Lower lobe of right lung (tissue), 2 donors: ENCODE results near the gene SCN1A. TPM values are rescaled to one million over a fixed set of nuclear protein-coding genes. Genes with fewer than 3 reads are reported as not detected.

ENCODE experiments used
- ATAC-seq, 2 donors: fragments of 200-7000 bp; cut with Tn5 transposase; one replicate each; pipeline ENCODE4 v1.9.1; 2020 to 2022; ENCODE audit warnings: mild to moderate bottlenecking in 2 of 2, moderate library complexity in 2 of 2
- DNase-seq: peaks from one replicate; pipeline ENCODE4 v3.0.0-alpha.2; 2020
- H3K27ac ChIP-seq: fragments of 200-600 bp; one replicate; pipeline ENCODE4 v1.8.0; 2022
- H3K27me3 ChIP-seq: fragments of 200-600 bp; one replicate; pipeline ENCODE4 v1.8.0; 2022; ENCODE audit warnings: low read depth
- H3K36me3 ChIP-seq: fragments of 200-600 bp; one replicate; pipeline ENCODE4 v1.8.0; 2022; ENCODE audit warnings: mild to moderate bottlenecking
- H3K4me1 ChIP-seq: fragments of 200-600 bp; one replicate; pipeline ENCODE4 v1.8.0; 2022
- H3K4me3 ChIP-seq: fragments of 200-600 bp; one replicate; pipeline ENCODE4 v1.8.0; 2022; ENCODE audit warnings: mild to moderate bottlenecking
- H3K9me3 ChIP-seq: fragments of 200-600 bp; one replicate; pipeline ENCODE4 v1.8.0; 2022
- intact Hi-C: fragments of 100-400 bp; cut with DNase I; formaldehyde crosslinking; loops from one replicate; pipeline ENCODE4 v1.11.0; 2022
- long read RNA-seq: library from polyadenylated mRNA; unstranded; transcript quantifications from one replicate; pipeline ENCODE4 v2.0.0, GENCODE V29; 2021
- total RNA-seq: library from RNA; stranded (reverse); fragmentation: NEBNext Ultra II Directional; extraction: Animal tissue kit (Norgen Biotek cat#: 25700); gene quantifications from one replicate; pipeline ENCODE4 v1.2.1, GENCODE V29; 2021
- TF ChIP-seq, protein P1 (sequence below): fragments of 200-600 bp; IDR thresholded peaks from one replicate; pipeline ENCODE4 v1.8.0; 2022; ENCODE audit warnings: antibody characterized with exemption, mild to moderate bottlenecking
- donor health status: DM: no; HTN: yes; CAD: no; lungs with severe emphysema.

SCN1A gene
- 19.1 TPM for total RNA-seq
- long read RNA-seq, partial matches to known transcripts = 0 of 7 reads
- long read RNA-seq, other reads (novel, unspliced or antisense) = 7 of 7 reads

DNA sequence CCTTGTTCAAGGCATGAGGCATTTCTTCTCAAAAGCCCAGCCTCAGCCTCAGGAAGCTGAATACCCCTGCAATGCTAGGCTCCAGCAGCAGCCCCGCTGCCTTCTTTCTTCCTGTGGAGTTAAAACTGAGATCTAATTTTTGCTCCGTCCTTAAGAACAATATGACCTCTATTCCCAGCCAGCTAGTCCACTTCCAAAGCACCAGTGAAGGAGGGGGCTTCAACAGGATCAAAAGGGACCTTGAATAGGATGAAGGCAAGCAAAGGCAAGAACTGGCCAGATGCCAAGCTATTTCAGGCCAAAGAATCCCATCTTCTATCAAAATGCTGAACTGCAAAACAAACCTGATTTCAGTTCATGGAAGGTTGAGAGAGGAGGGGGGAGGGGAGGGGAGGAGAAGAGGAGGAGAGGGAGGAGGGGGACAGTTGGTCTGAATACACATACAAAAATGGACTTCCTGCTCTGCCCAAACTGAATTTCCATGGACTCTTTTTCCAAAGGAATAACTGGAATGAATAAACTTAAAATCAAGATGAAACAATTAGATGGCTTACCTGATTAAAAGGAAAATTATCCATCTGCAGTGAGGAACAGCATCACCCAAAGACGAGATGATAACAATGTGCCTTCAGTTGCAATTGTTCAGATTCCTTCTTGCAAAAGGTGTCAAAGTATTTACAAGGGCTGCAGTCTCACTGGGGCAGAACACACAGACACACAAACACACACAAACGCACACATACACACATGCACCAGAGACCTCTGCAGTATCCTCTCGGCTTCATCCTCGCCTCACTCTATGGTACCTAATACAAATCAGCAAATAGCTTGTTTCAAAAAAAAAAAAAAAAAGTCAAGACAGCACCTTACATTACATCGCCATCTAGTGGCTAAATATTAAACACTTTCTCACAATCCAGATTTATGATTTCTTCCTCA lies at the start of gene SCN1A:
Gene SCN1A (minus strand): TSS at position 804 of the 939 bp plus-strand sequence. CDS start 54,399 bp downstream, outside the sequence.
- no peaks in the 10 kb centered on the region for H3K36me3 ChIP-seq
- ATAC-seq (peak; percentile 29 to 47), DNase-seq (no peak)
- H3K4me3 ChIP-seq = peak within 1 kb of the TSS; percentile 33
- H3K4me1 ChIP-seq = no peaks in the 10 kb centered on the region
- peak within 1 kb of the TSS; percentile 59 for H3K27ac ChIP-seq
- intact Hi-C loops = no loop called here
- no peaks in the 10 kb centered on the region for H3K9me3 ChIP-seq
- TF ChIP-seq, protein P1, sequence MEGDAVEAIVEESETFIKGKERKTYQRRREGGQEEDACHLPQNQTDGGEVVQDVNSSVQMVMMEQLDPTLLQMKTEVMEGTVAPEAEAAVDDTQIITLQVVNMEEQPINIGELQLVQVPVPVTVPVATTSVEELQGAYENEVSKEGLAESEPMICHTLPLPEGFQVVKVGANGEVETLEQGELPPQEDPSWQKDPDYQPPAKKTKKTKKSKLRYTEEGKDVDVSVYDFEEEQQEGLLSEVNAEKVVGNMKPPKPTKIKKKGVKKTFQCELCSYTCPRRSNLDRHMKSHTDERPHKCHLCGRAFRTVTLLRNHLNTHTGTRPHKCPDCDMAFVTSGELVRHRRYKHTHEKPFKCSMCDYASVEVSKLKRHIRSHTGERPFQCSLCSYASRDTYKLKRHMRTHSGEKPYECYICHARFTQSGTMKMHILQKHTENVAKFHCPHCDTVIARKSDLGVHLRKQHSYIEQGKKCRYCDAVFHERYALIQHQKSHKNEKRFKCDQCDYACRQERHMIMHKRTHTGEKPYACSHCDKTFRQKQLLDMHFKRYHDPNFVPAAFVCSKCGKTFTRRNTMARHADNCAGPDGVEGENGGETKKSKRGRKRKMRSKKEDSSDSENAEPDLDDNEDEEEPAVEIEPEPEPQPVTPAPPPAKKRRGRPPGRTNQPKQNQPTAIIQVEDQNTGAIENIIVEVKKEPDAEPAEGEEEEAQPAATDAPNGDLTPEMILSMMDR = peak; percentile 63
- no peaks in the 10 kb centered on the region for H3K27me3 ChIP-seq

DNA sequence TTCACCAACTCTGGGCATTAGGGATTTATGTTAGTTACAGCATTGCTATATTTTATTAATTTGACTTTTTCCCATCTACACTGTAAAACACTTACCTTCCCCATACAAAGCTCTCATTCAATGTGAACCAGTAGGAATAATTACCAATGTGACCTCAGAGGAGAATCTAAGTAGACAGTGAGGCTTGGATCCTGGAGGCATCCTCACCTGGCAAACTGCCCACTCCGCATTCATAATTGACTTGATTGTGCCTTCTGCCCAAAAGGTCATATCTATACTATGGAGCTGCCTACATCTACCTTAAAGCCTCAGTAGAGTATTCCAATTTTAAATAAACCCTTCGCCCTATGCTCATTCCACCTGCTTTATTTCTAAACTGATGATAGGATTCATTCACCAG lies 45.4 kb upstream of the SCN1A start:
- intact Hi-C loops = no loop called here
- TF ChIP-seq, protein P1 = no peak
- Histone ChIP-seq H3K9me3 (no peaks in the 10 kb centered on the region), H3K4me1 (no peaks in the 10 kb centered on the region), H3K27me3 (no peaks in the 10 kb centered on the region), H3K4me3 (no peak overlapping the region), H3K36me3 (no peaks in the 10 kb centered on the region), H3K27ac (no peak overlapping the region)
- DNase-seq = no peak
- no peak for ATAC-seq

DNA sequence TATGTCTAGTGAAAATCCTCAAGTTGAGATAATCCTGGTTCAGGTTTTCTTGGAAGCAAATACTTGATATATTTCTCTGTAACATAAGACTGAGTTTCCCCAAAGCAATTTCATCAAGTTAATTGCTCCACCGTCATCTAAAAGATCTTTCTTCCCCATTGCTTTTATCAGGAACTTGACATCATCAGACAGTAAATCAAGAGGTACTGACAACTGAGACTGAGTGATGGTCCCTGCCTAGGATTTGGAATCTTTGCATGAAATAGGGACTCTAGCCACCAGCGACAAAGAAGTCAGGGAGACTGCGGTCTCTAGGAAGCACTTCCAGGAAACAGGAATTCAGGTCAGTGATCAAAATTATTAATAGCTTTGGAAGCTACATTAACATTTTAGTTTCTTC lies 43.4 kb upstream of the SCN1A start:
- no peaks in the 10 kb centered on the region for H3K4me1 ChIP-seq
- ATAC-seq = no peak
- TF ChIP-seq, protein P1 = no peak

DNA sequence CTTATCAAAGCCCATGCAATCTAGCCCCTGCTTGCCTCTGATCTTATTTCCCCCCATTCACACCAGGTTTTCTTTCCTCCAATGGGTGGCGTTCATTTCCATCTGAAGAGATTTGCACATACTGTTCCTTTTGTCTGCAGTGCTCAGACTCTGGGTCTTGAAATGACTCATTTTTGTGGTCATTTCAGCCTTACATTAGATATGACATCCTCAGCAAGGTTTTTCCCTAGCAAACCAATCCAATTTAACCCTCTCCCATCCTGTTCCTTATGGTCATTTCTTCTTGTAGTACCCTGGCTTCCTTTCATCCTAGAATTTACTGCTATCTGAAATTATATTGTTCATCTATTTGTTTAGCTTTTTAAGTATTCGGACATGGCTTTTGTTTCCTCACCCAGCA lies 42.5 kb upstream of the SCN1A start:
- DNase-seq = no peak
- Histone ChIP-seq H3K9me3 (no peaks in the 10 kb centered on the region), H3K36me3 (no peaks in the 10 kb centered on the region), H3K27ac (no peak overlapping the region), H3K4me1 (no peaks in the 10 kb centered on the region), H3K27me3 (no peaks in the 10 kb centered on the region), H3K4me3 (no peak overlapping the region)
- TF ChIP-seq, protein P1 = no peak
- no peak for ATAC-seq
- intact Hi-C loops = no loop called here

More for the DNA sequence above, 43.4 kb upstream of the SCN1A start:
- intact Hi-C loops = no loop called here
- H3K4me3 ChIP-seq = no peak overlapping the region
- H3K27me3 ChIP-seq = no peaks in the 10 kb centered on the region
- DNase-seq = no peak
- H3K27ac ChIP-seq = no peak overlapping the region
- no peaks in the 10 kb centered on the region for H3K36me3 ChIP-seq
- no peaks in the 10 kb centered on the region for H3K9me3 ChIP-seq

DNA sequence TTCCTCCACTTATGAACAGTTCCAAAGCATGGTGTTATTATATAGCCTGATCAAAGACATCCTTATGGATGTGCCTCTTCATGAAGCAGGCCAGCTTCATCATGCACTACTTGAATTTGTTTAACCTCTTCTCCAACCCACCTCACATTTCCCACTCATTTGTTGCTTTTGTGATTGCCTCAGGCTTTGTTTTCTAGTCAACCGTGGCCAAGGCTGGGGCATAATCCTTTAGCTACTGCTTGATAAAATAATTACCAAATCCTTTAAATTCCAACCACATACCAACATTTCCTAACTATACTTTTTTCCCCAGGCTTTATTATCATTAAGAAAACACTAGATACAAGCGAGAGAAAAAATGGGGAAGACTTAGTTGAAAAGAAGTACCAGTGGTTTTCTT lies 39.6 kb upstream of the SCN1A start:
- TF ChIP-seq, protein P1 = no peak
- DNase-seq (no peak), ATAC-seq (no peak)
- no peak overlapping the region for H3K4me3 ChIP-seq
- H3K9me3 ChIP-seq = no peaks in the 10 kb centered on the region
- intact Hi-C loops = no loop called here
- no peaks in the 10 kb centered on the region for H3K36me3 ChIP-seq
- H3K4me1 ChIP-seq = peaks cover 4% of the 10 kb centered on the region
- no peaks in the 10 kb centered on the region for H3K27me3 ChIP-seq
- no peak overlapping the region for H3K27ac ChIP-seq
